ENCODE data around the gene IFNL3. TPM values are rescaled to one million over a fixed set of nuclear protein-coding genes. Genes with fewer than 3 reads are reported as not detected.

The IFNL3 gene
- total and polyA plus RNA-seq, 8 donors = not detected

DNA sequence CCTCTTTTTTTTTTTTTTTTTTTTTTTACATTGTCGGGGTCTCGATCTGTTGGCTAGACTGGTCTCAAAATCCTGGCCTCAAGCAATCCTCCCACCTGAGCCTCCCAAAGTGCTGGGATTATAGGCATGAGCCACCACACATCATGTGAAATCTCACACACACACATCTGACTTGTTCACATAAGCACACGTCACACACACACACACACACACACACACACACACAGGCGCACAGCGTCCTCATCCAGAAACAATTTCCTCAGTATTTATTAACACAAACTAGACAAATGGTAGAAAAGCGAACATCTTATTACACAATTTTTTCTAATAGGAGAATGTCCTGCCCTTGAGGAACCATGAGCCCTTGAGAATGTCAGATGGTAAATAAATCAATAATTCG is 35.6 kb downstream of the IFNL3 start:
- Histone ChIP-seq H3K9me3 (no peaks in the 10 kb centered on the region), H3K27me3 (peaks cover 5 to 22% of the 10 kb centered on the region in 2 donors), H3K27ac (no peak overlapping the region), H3K4me1 (no peaks in the 10 kb centered on the region), H3K4me3 (no peak overlapping the region), H3K36me3 (no peaks in the 10 kb centered on the region)
- TF ChIP-seq, protein P1, sequence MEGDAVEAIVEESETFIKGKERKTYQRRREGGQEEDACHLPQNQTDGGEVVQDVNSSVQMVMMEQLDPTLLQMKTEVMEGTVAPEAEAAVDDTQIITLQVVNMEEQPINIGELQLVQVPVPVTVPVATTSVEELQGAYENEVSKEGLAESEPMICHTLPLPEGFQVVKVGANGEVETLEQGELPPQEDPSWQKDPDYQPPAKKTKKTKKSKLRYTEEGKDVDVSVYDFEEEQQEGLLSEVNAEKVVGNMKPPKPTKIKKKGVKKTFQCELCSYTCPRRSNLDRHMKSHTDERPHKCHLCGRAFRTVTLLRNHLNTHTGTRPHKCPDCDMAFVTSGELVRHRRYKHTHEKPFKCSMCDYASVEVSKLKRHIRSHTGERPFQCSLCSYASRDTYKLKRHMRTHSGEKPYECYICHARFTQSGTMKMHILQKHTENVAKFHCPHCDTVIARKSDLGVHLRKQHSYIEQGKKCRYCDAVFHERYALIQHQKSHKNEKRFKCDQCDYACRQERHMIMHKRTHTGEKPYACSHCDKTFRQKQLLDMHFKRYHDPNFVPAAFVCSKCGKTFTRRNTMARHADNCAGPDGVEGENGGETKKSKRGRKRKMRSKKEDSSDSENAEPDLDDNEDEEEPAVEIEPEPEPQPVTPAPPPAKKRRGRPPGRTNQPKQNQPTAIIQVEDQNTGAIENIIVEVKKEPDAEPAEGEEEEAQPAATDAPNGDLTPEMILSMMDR (IDR thresholded peaks at IDR 0.05) = no peak
- intact Hi-C loops (cut with DNase I) = no loop called here
- no peak for DNase-seq
- ATAC-seq = no peak

DNA sequence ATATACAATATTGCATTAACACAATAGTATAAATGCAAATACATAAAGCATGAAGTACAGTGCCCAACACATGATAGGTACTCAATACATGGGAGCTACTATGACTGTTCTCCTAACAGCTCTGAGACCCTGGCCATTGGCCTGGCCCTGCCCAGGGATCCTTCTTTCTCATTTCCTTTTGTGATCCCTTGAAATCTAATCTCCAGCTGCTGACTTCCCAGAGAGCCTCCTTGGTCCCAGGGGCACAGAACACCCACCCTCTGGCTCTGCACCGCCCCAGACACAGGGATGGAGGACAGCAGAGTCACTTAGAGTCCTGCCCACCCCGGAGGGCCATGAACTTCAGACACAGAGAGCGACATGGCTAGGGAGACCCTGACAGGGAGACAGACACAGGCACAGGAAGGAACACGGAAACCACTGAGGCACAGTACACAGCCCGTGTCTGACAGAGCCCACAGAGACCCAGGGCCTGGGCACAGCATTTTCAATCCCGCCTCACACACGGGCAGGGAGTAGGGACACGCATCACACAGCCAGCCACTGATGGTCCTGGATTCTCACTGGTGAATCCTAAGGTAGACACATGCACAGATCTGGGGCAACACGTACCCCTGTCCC is 36.5 kb downstream of the IFNL3 start:
- ATAC-seq (no peak), DNase-seq (no peak)
- Histone ChIP-seq H3K27me3 (peaks cover 14 to 31% of the 10 kb centered on the region in 2 donors), H3K4me1 (no peaks in the 10 kb centered on the region), H3K27ac (no peak overlapping the region), H3K36me3 (no peaks in the 10 kb centered on the region), H3K9me3 (no peaks in the 10 kb centered on the region), H3K4me3 (no peak overlapping the region)
- intact Hi-C loops (cut with DNase I) = no loop called here
- TF ChIP-seq, protein P1 (IDR thresholded peaks at IDR 0.05) = no peak

DNA sequence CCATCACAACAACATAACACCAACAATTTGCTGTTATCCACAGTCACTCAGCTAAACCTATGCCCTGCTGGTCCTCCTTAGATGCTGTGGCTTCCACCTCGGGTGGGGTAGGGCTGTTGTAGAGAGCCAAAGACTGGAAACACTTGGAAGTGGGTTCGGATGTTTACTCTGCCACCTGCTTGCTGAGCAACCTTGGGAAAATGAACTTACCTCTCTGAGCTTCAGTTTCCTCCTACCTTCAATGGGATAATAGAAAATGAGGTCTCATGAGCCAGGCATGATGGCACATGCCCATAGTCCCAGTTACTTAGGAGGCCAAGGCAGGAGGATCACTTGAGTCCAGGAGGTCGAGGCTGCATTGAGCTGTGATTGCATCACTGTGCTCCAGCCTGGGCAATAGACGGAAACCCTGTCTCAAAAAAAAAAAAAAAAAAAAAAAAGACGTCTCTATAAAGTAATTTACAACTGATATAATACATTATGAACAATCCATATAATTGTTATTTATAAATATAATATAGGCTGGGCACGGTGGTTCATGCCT is 37.4 kb downstream of the IFNL3 start:
- intact Hi-C loops (cut with DNase I) = no loop called here
- TF ChIP-seq, protein P1 (IDR thresholded peaks at IDR 0.05) = no peak
- Histone ChIP-seq H3K9me3 (no peaks in the 10 kb centered on the region), H3K4me1 (no peaks in the 10 kb centered on the region), H3K27ac (no peak overlapping the region), H3K27me3 (peaks cover 15 to 40% of the 10 kb centered on the region in 2 donors), H3K4me3 (no peak overlapping the region), H3K36me3 (no peaks in the 10 kb centered on the region)
- DNase-seq (no peak), ATAC-seq (no peak)

DNA sequence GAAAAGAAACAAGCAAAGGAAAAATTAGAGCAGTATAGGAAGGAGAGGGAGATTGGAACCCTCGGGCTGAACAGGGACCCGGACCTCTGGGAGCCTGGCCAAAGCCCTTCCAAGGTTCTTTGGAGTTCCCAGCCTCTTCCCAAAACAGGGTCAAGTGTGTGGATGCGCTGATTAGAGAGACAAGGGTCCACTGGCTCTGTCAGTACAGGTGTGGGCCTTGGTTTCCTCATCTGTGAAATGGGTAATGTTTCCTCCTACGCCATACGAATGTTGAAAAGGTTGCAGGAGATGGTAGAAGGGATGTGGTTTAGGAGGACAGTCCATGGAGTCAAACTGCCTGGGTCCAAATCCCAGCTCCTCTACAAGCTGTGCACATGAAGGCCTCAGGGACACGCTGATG is 38.7 kb downstream of the IFNL3 start:
- DNase-seq = no peak
- TF ChIP-seq, protein P1 (IDR thresholded peaks at IDR 0.05) = no peak
- no peak overlapping the region for H3K27ac ChIP-seq
- H3K4me3 ChIP-seq = no peak overlapping the region
- no peak for ATAC-seq
- peaks cover 15 to 53% of the 10 kb centered on the region in 2 donors for H3K27me3 ChIP-seq
- H3K9me3 ChIP-seq = no peaks in the 10 kb centered on the region
- H3K36me3 ChIP-seq = no peaks in the 10 kb centered on the region
- intact Hi-C loops (cut with DNase I) = no loop called here
- no peaks in the 10 kb centered on the region for H3K4me1 ChIP-seq

DNA sequence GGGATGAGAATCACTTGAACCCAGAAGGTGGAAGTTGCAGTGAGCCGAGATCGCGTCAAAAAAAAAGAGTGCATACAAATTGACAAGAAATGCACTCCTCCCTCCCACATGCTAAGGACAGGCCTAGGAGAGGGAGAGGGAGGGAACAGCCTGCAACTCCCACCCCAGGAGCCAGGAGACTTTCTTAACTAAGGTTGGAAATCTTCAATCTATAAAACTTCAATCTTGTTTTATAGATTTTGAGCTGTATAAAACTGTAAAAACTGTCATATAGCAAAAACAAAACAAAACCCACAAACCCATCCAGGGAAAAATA is 39.4 kb downstream of the IFNL3 start:
- Histone ChIP-seq H3K27me3 (peaks cover 15 to 60% of the 10 kb centered on the region in 2 donors), H3K27ac (no peak overlapping the region), H3K4me3 (no peak overlapping the region), H3K36me3 (no peaks in the 10 kb centered on the region), H3K4me1 (no peaks in the 10 kb centered on the region), H3K9me3 (no peaks in the 10 kb centered on the region)
- TF ChIP-seq, protein P1 (IDR thresholded peaks at IDR 0.05) = no peak
- no peak for DNase-seq
- intact Hi-C loops (cut with DNase I) = no loop called here
- ATAC-seq = no peak

All from left lung (tissue), 10 donors.